Activated CD8-positive, alpha-beta memory T cell treated with anti-CD3 and anti-CD28 coated beads, Interleukin-2, amount 10 ng/mL, durations not matched to agents 7 days and 5 days (primary cell): ENCODE measurements around the gene SPTY2D1. TPM values are rescaled to one million over a fixed set of nuclear protein-coding genes. Genes with fewer than 3 reads are reported as not detected.
"Not testable (repeated sequence)": the region's sequence is repeated elsewhere in the genome, so short reads cannot be mapped to it uniquely, and the experiment has no call there.

Source experiments
- ATAC-seq: fragments of 150-1000 bp; cut with Tn5 transposase; one replicate; pipeline ENCODE4 v1.10.0; 2021; ENCODE audit warnings: moderate library complexity
- CTCF ChIA-PET: fragments of 350-600 bp; sonication (Branson Sonifier 250); formaldehyde crosslinking; loops from one replicate; lab custom pipeline; 2021; ENCODE audit warnings: antibody characterized with exemption; lab: Charles Lee
- DNase-seq: peaks from one replicate; pipeline ENCODE4 v3.0.0-alpha.2; 2020
- H3K27ac Mint-ChIP-seq: one replicate; pipeline ENCODE4 v1.8.0; 2021; ENCODE audit warnings: mild to moderate bottlenecking, mixed read lengths
- H3K27me3 Mint-ChIP-seq: one replicate; pipeline ENCODE4 v1.8.0; 2021; ENCODE audit warnings: mixed read lengths
- H3K36me3 Mint-ChIP-seq: one replicate; pipeline ENCODE4 v1.8.0; 2021; ENCODE audit warnings: mild to moderate bottlenecking, mixed read lengths
- H3K4me1 Mint-ChIP-seq: one replicate; pipeline ENCODE4 v1.8.0; 2021; ENCODE audit warnings: mixed read lengths
- H3K4me3 Mint-ChIP-seq: one replicate; pipeline ENCODE4 v1.8.0; 2021; ENCODE audit warnings: mild to moderate bottlenecking, moderate library complexity, mixed read lengths
- H3K9me3 Mint-ChIP-seq: one replicate; pipeline ENCODE4 v1.8.0; 2022; ENCODE audit warnings: low read depth, mixed read lengths
- total RNA-seq, 2 experiments: library from RNA; stranded (reverse); gene quantifications; one replicate each; pipeline ENCODE4 v1.2.3, GENCODE V29; 2021

The SPTY2D1 gene
- total RNA-seq, 2 experiments from 2014 or later: 23.8 to 34.7 TPM

- Mint-ChIP-seq H3K4me1 (peaks cover 12% of the 10 kb centered on the region), H3K9me3 (no peaks in the 10 kb centered on the region), H3K27ac (peak overlapping the region; percentile 65), H3K4me3 (no peak overlapping the region), H3K27me3 (no peaks in the 10 kb centered on the region), H3K36me3 (no peaks in the 10 kb centered on the region)
- DNase-seq (peak; percentile 67), ATAC-seq (peak; percentile 83)
- CTCF ChIA-PET: interaction anchor here (0.6 to 3.5 kb wide), 17 partner anchors 15 to 407 kb away, joined by 3 to 44 read pairs (median 4); partner anchors contain the start of genes LDHA and SPTY2D1
These were observed 16.9 kb upstream of the SPTY2D1 start for GRCh38 chr11:18650859-18651557.

GRCh38 chr11:18650353-18650752 is 16.2 kb upstream of the SPTY2D1 start:
- peaks cover 12% of the 10 kb centered on the region for H3K4me1 Mint-ChIP-seq
- ATAC-seq: no peak
- H3K36me3 Mint-ChIP-seq: no peaks in the 10 kb centered on the region
- H3K9me3 Mint-ChIP-seq: no peaks in the 10 kb centered on the region
- no peaks in the 10 kb centered on the region for H3K27me3 Mint-ChIP-seq
- CTCF ChIA-PET: interaction anchor here (0.6 to 3.5 kb wide), 12 partner anchors 15 to 407 kb away, joined by 3 to 44 read pairs (median 9); partner anchors contain the start of genes LDHA and SPTY2D1
- no peak overlapping the region for H3K4me3 Mint-ChIP-seq
- no peak for DNase-seq
- no peak overlapping the region for H3K27ac Mint-ChIP-seq

GRCh38 chr11:18643034-18643433 is 8.9 kb upstream of the SPTY2D1 start:
- H3K36me3 Mint-ChIP-seq, CTCF ChIA-PET, H3K27ac Mint-ChIP-seq, DNase-seq, H3K4me3 Mint-ChIP-seq, ATAC-seq, H3K9me3 Mint-ChIP-seq, H3K4me1 Mint-ChIP-seq: not testable (repeated sequence)
- H3K27me3 Mint-ChIP-seq: peaks cover 16% of the 10 kb centered on the region

DNA sequence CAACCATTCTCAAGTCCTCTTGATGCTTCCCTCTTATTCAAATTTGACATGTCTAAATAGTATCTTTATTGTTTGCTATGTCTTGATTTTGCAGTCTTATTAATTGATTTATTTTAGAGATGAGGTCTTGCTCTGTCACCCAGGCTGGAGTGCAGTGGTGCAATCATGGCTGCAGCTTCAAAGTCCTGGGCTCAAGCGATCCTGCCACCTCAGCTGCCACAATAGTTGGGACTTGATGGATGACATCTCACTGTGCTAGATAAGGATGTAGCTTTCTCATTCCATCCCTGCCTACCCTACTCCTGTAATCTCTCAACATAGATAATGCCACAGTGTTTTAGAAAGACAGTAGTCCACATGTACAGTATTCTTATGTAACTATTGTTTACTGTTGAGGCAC is 7.5 kb upstream of the SPTY2D1 start:
- H3K36me3 Mint-ChIP-seq: no peaks in the 10 kb centered on the region
- H3K9me3 Mint-ChIP-seq: no peaks in the 10 kb centered on the region
- CTCF ChIA-PET: no interaction called here
- H3K4me3 Mint-ChIP-seq: no peak overlapping the region
- no peak for DNase-seq
- no peaks in the 10 kb centered on the region for H3K4me1 Mint-ChIP-seq
- H3K27ac Mint-ChIP-seq: no peak overlapping the region
- no peak for ATAC-seq
- peaks cover 16% of the 10 kb centered on the region for H3K27me3 Mint-ChIP-seq

GRCh38 chr11:18633256-18634139 is 644 bp downstream of the SPTY2D1 start:
- H3K4me1 Mint-ChIP-seq: peaks cover 23% of the 10 kb centered on the region
- H3K9me3 Mint-ChIP-seq: no peaks in the 10 kb centered on the region
- no peaks in the 10 kb centered on the region for H3K27me3 Mint-ChIP-seq
- CTCF ChIA-PET: interaction anchor here (0.7 to 4.2 kb wide), 23 partner anchors 9 to 527 kb away, joined by 3 to 16 read pairs (median 5); partner anchors contain the start of genes HPS5, SAAL1 and TSG101
- DNase-seq: peak; percentile 76
- no peak for ATAC-seq
- H3K27ac Mint-ChIP-seq: peak overlapping the region; percentile 99
- H3K36me3 Mint-ChIP-seq: peaks cover 2% of the 10 kb centered on the region
- peak overlapping the region; percentile 97 for H3K4me3 Mint-ChIP-seq

DNA sequence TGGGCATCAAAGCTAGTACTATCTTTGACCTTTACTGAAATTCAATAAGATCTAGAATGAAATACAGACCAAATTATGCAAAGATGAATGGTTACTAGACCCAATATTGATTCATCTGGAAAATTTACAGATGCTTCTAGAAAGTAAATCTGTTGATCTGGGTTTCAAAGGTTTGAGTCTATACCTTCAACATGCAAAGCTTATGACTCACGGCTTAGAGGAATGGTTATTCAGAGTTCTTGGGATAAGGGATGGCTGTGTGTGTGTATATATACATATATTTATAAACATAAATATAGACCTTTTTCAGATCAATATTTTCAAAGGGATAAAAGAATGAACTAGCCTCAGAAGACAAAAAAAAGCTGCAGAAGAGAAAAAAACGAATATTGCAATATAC is 1.3 kb downstream of the SPTY2D1 start:
- H3K27ac Mint-ChIP-seq: peak overlapping the region; percentile 99

GRCh38 chr11:18624161-18624560 is 10.0 kb downstream of the SPTY2D1 start:
- Mint-ChIP-seq H3K27ac (no peak overlapping the region), H3K4me1 (peaks cover 26% of the 10 kb centered on the region), H3K27me3 (no peaks in the 10 kb centered on the region), H3K4me3 (no peak overlapping the region), H3K9me3 (no peaks in the 10 kb centered on the region), H3K36me3 (peaks cover 17% of the 10 kb centered on the region)
- ATAC-seq (no peak), DNase-seq (no peak)
- CTCF ChIA-PET: interaction anchor here (0.7 to 1.0 kb wide), 2 partner anchors 9 to 46 kb away, joined by 3 to 6 read pairs; no protein-coding TSS in a partner anchor

More for the DNA sequence above, 1.3 kb downstream of the SPTY2D1 start:
- Mint-ChIP-seq H3K9me3 (no peaks in the 10 kb centered on the region), H3K27me3 (no peaks in the 10 kb centered on the region), H3K36me3 (peaks cover 2% of the 10 kb centered on the region), H3K4me1 (peaks cover 23% of the 10 kb centered on the region), H3K4me3 (peak overlapping the region; percentile 97)
- ATAC-seq (no peak), DNase-seq (no peak)
- CTCF ChIA-PET: interaction anchor here (0.7 to 4.2 kb wide), 19 partner anchors 8 to 527 kb away, joined by 3 to 14 read pairs (median 6); partner anchors contain the start of genes SAAL1 and TSG101

DNA sequence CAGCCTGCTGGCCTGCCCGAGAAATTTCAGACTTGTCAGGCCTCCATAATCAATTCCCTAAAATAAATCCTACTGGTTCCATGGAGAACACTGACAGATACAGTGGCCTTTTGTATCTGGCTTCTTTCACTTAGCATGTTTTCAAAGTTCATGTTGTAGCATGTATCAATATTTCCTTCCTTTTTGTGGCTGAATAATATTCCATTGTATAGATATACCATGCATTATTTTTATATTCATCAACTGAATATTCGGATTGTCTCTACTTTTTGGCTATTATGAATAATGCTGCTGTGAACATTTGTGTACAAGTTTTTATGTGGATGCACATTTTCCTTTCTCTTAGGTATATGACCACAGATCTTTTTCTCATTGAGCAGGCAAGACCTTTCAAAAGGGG is 10.4 kb downstream of the SPTY2D1 start:
- CTCF ChIA-PET: interaction anchor here (0.7 to 1.0 kb wide), 2 partner anchors 9 to 46 kb away, joined by 3 to 6 read pairs; no protein-coding TSS in a partner anchor
- Mint-ChIP-seq H3K36me3 (peaks cover 19% of the 10 kb centered on the region), H3K27ac (no peak overlapping the region), H3K27me3 (no peaks in the 10 kb centered on the region), H3K4me3 (no peak overlapping the region), H3K4me1 (peaks cover 31% of the 10 kb centered on the region), H3K9me3 (no peaks in the 10 kb centered on the region)
- ATAC-seq (no peak), DNase-seq (no peak)

- H3K4me3 Mint-ChIP-seq: peak overlapping the region; percentile 61
- peaks cover 60% of the 10 kb centered on the region for H3K4me1 Mint-ChIP-seq
- peaks cover 29% of the 10 kb centered on the region for H3K36me3 Mint-ChIP-seq
- no peaks in the 10 kb centered on the region for H3K9me3 Mint-ChIP-seq
- DNase-seq: no peak
- CTCF ChIA-PET: interaction anchor here (0.7 to 3.0 kb wide), 13 partner anchors 11 to 375 kb away, joined by 3 to 16 read pairs (median 3); partner anchors contain the start of genes SPTY2D1, TSG101 and UEVLD
- ATAC-seq: no peak
- H3K27ac Mint-ChIP-seq: peak overlapping the region; percentile 66
- H3K27me3 Mint-ChIP-seq: no peaks in the 10 kb centered on the region
These were observed 15.7 kb downstream of the SPTY2D1 start for GRCh38 chr11:18618342-18619025.

DNA sequence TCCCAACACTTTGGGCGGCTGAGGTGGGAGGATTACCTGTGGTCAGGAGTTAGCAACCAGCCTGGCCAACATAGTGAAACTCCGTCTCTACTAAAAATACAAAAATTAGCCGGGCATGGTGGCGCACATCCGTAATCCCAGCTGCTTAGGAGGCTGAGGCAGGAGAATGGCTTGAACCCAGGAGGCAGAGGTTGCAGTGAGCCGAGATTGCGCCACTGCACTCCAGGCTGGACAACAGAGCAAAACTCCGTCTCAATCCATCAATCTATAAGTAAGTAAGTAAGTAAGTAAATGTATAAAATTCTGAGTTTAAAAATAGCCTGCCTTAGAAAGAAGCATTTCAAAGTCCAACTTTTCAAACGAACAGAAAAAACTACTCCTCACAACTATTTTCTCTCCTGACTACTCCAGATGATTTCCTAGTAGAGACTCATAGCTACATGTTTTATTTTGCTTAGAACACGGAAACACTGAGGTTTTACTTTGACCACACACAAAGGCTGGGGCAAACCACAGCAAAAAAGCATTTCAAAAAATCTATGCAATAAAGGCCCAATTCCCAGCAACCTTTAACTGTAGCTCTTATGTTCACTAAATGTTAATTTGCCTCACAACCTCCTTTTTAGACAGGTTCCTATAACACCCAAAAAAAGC is 16.3 kb downstream of the SPTY2D1 start:
- Mint-ChIP-seq H3K36me3 (peaks cover 29% of the 10 kb centered on the region), H3K4me3 (peak overlapping the region; percentile 61), H3K27ac (peak overlapping the region; percentile 66), H3K27me3 (no peaks in the 10 kb centered on the region), H3K9me3 (no peaks in the 10 kb centered on the region), H3K4me1 (peaks cover 56% of the 10 kb centered on the region)
- CTCF ChIA-PET: interaction anchor here (0.7 to 3.0 kb wide), 12 partner anchors 12 to 374 kb away, joined by 3 to 16 read pairs (median 3); partner anchors contain the start of genes SPTY2D1 and UEVLD
- DNase-seq: peak; percentile 78
- peak; percentile 76 for ATAC-seq

- Mint-ChIP-seq H3K27ac (peak overlapping the region; percentile 83), H3K27me3 (no peaks in the 10 kb centered on the region), H3K4me1 (peaks cover 46% of the 10 kb centered on the region), H3K9me3 (no peaks in the 10 kb centered on the region), H3K36me3 (peaks cover 30% of the 10 kb centered on the region), H3K4me3 (peak overlapping the region; percentile 8)
- DNase-seq (no peak), ATAC-seq (peak; percentile 79)
- CTCF ChIA-PET: interaction anchor here (1.4 to 2.2 kb wide), 3 partner anchors 18 to 115 kb away, joined by 4 to 12 read pairs (median 5); partner anchors contain the start of gene SPTY2D1
These were observed 18.3 kb downstream of the SPTY2D1 start for GRCh38 chr11:18615628-18616392.
